HEK293T (cell line): ENCODE results near the gene PPP2R5E.

Source experiments
- BHLHE40 ChIP-seq: fragments of 450-650 bp; IDR thresholded peaks from 2 replicates; pipeline ENCODE4 v1.6.1; 2016; ENCODE audit warnings: mild to moderate bottlenecking, moderate library complexity, borderline replicate concordance
- ELF4 ChIP-seq: fragments of 450-650 bp; IDR thresholded peaks from 2 replicates; pipeline ENCODE4 v1.6.1; 2017; ENCODE audit warnings: antibody characterized with exemption
- FOXA1 ChIP-seq: fragments of 450-650 bp; IDR thresholded peaks from 2 replicates; pipeline ENCODE4 v1.6.1; 2016; ENCODE audit warnings: mild to moderate bottlenecking
- FOXK2 ChIP-seq: fragments of 450-650 bp; IDR thresholded peaks from 2 replicates; pipeline ENCODE4 v1.6.1; 2016; ENCODE audit warnings: mild to moderate bottlenecking
- FOXM1 ChIP-seq: fragments of 450-650 bp; IDR thresholded peaks from 2 replicates; pipeline ENCODE4 v1.6.1; 2017; ENCODE audit warnings: mild to moderate bottlenecking, borderline replicate concordance
- L3MBTL2 ChIP-seq: fragments of 450-650 bp; conservative IDR thresholded peaks from 2 replicates; pipeline ENCODE4 v1.6.1; 2016; ENCODE audit warnings: mild to moderate bottlenecking
- SUZ12 ChIP-seq: fragments of 450-650 bp; IDR thresholded peaks from 2 replicates; pipeline ENCODE4 v1.6.1; 2016; ENCODE audit warnings: mild to moderate bottlenecking
- TARDBP ChIP-seq: fragments of 450-650 bp; IDR thresholded peaks from 2 replicates; pipeline ENCODE4 v1.6.1; 2016

- TF ChIP-seq SUZ12, result no peak
- TF ChIP-seq FOXA1, result no peak
- no peak for TF ChIP-seq L3MBTL2
- no peak for TF ChIP-seq FOXM1
- no peak for TF ChIP-seq ELF4
- no peak for TF ChIP-seq TARDBP
- no peak for TF ChIP-seq FOXK2
- no peak for TF ChIP-seq BHLHE40
Measured at GRCh38 chr14:63444588-63444987, 98.6 kb downstream of the PPP2R5E start.
